Stimulated activated CD8-positive, alpha-beta memory T cell treated with anti-CD3 and anti-CD28 coated beads, Interleukin-4, amount 100 ng/mL, for 24 hours (primary cell): Measurements from ENCODE around the gene ABCA13.

Experiments used
- DNase-seq: peaks from one replicate; pipeline ENCODE4 v3.0.0-alpha.2; 2020; ENCODE audit warnings: low read depth

ABCA13 gene

DNA sequence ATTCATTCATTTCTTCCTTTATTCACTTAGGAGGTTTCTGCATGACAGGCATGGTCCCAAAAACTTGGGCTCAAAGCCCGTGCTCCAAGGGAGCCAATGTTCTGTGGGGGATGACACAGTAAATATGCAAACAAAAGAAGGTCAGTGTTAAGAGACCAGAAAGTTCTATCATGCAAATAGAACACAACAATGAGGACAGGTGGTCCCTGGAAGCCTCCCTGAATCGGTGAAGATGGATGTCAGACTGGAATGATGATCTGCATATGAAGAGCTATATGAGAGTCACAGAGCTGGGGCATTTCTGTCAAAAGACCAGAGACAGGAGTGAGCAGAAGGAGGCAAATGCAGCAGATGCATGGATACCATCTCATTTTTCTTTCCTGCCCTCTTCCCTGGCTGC is 129.0 kb downstream of the ABCA13 start:
- DNase-seq: no peak

DNA sequence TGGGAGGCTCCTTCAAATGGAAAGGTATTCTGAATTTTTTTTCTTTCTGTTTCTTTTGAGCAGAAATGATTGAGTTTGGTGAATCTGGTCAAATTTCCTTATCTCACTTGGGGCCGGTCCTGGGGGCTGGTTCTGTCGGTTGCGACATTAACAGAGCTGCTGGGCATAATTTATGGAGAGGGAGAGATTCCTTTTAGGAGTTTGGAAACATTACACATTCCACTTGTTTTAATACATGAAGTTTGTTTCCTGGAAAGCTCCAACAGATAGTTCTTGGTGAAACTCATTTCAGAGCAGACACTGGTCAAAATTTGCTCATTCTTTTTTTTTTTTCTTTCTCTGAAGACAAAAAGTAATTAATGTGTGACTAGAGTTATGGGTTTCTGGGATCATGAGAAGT is 129.9 kb downstream of the ABCA13 start:
- DNase-seq: no peak

DNA sequence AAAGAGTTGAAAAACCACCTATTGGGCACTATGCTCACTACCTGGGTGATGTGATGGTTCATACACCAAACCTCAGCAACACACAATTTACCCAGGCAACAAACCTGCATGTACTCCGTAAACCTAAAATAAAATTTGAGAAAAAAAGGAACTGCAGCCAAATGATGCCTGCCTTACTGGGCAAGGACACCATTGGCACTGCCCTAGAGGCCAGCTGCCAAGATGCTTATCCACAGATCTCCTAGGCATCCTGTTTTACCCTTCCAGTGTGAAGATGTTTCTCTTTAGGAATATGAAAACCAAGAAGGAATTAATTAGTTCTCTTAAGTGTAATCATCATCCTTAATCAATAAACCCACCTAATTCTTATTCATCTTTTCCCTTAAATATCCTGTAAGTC is 133.4 kb downstream of the ABCA13 start:
- no peak for DNase-seq

DNA sequence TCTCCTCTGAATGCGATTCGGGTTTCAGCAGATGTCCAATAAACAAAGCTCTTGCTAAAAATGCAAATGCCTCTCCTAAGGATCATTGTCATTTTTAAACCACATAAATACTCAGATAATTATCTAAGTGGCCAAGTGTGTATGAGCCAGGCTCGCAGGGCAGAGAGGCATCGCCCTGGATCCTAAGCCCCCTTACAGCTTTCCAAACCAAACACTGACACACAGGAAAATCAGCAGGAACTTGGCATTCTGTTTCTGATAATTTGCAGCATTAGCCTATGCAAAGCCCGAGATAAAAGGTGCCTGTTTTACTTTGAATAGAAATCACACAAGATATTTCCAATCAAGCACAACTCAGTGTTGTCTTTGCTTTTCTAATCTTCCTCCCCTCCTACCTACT is 134.4 kb downstream of the ABCA13 start:
- no peak for DNase-seq

DNA sequence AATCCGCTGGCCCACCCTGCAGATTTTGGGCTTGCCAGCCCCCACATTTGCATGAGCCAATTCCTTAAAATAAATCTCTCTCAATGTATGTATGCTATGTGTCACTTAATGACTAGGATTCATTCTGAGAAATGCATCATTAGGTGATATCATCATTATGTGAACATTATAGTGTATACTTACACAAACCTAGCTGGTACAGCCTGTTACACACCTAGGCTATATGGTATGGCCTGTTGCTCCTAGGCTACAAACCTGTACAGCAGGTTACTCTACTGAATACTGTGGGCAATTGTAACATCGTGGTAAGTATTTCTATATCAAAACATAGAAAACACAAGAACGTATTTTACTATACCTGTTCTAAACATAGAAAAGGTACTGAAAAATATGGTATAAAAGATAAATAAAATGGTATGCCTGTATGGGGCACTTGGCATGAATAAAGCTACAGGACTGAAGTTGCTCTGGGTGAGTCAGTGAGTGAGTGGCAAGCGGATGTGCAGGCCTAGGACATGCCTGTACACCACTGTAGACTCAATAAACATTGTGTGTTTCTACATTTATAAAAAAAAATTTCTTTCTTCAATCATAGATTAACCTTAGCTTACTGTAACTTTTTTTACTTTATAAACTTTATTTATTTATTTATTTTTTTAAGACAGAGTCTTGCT is 135.9 kb downstream of the ABCA13 start:
- no peak for DNase-seq

DNA sequence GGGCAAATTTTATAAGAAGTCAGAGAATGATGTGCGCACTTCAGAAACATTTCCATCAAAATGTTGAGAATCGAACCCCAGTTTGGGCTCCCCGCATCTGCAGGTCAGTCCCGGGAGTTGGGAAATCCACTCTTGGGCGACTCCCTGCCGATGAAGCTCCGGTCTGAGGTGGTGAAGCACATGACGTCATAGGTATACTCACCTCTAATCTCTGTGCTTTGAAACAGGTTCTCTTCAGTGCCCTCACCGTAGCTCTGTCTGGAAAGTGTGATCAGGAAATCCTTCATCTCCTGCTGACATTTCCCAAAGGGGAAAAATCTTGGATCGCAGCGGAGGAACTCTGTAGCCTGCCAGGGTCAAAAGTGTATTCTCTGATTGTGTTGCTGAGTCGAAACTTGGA is 138.5 kb downstream of the ABCA13 start:
- DNase-seq: no peak

DNA sequence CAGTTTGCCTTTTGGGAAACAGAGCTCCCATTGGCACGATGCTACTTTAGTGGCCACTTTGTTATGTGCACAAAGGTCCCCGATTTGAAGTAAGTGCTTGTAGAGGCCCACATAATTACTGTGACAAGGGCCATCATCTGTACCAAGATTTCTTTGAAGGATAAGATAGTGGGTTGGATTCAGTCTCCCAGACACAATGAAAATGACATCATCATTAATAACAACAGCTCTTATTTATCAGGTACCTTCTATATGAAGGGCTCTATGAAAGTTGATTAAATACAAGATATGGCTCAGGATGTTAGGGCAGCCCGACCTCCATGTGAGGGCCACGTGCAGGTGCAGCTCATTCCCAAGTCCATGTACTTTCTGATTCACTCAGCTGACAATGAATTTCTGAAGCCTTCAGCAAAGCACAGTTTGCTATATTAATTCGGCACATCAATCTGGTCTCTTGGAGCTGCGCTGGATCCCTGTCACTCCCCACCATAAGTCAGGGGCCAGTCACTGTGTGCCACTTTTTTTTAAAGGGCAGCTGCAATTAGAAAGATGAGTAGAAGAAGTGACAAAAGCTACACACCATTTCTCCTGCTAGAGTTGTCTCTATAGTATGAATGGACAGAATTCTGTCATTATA is 140.3 kb downstream of the ABCA13 start:
- DNase-seq: no peak

DNA sequence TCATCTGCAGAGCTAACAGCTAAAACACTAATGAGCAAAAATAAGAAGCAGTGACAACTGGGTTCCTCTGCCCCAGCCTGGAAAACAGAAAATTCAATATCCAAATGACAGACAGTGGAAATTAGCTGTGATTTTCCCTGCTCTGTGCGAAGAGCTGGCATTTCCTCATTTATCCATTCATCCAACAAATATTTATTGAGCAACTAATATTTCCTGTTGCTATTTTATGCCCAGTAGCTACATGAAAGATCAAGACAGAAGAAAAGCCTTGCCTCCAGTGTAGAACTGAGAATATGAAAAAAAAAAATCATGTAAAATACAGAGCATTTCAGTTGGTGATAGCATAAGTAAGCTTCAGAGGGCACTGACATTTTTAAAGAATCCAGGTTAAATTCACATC is 140.9 kb downstream of the ABCA13 start:
- DNase-seq: no peak

DNA sequence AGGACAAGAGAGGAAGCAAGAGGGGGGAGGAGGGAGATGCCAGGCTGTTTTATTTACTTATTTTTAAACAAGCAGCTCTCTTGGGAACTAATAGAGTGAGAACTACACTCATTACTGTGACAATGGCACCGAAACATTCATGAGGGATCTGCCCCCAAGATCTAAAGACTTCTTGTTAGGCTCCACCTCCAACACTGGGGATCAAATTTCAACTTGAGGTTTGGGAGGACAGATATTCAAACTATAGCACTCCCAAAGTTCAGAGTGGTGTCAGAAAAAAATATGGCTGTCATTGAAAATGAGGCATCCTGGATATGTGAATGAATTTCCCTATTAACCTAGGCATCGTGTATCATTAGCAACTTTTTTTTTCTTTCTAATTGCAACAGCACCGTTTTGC is 145.5 kb downstream of the ABCA13 start:
- DNase-seq: no peak

DNA sequence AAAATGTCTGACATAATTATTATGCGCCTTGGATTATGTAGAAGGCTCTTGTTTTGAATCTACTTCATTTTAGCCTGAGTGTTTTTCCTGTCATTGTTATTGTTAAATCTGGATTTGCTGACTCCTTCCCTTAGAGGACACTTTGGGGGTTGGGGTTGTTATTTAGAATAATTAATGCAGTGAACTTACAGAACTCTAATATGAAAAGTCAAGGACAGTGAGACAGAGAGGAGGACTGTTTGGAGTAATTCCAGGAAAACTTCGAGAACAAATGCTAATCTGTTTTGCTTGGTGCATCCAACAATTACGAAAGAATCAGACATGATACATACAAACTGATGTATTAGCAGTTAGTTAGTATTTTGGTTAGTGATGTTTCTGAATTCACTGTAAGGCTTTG is 146.1 kb downstream of the ABCA13 start:
- no peak for DNase-seq

DNA sequence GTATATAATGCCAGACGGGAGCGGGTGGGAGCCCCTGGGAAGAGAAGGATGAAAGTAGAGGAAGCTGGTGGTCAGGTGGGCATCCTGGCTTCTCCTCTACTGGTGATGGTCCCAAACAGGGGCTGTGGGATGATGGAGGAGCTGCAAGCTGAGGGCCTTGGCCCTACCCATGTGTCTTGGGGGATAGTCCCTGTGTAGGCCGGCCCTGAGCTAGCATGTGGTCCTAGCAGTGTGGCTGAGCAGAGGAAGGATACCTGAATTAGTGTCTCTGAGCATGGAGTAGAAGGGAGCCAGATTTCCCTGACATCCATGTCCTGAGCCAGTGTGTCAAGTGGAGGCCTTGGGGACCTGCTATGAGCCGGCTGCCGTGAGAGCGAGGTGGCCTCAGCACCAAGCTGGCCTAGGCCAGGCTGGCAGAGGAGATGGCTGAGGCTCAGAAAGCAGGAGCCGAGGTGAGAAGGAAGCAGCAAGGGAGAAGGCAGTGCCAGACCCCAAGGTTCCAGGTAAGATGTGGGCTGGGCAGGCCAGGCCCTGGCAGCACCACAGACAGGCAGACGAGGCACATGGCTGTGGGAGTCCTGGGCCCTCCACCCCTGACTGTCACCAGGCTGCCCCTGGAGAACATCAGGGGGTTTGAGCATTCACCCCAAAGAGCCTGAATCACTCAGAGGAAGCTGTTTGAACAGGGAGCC is 150.2 kb downstream of the ABCA13 start:
- DNase-seq: no peak

DNA sequence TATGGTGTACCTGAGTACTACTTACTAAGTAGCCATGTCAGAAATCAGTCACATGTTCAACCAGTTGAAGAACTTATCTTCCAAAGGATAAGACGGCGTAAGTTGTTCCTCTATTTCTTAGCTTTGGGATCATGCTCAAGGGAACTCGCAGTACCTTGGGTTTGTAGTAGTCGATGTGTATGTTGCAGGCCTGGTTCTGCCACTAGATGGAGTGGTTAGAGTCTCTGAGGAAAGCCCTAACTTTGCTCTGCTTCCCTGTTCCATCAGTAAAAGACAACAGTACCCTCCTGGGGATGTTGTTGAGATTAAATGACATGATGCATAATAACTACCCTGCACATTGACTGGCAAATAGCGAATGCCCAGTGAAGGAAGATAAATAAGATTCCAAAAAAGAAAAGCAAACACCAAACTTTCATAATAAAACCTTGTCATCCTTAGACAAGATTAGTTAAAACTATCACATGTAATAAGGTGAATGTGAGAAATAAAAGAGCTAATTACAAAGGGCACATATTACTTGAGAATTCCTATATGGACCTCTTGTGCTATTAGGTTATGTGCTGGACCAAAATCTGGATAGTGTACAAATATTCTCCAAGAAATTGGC is 165.9 kb downstream of the ABCA13 start:
- DNase-seq: no peak

DNA sequence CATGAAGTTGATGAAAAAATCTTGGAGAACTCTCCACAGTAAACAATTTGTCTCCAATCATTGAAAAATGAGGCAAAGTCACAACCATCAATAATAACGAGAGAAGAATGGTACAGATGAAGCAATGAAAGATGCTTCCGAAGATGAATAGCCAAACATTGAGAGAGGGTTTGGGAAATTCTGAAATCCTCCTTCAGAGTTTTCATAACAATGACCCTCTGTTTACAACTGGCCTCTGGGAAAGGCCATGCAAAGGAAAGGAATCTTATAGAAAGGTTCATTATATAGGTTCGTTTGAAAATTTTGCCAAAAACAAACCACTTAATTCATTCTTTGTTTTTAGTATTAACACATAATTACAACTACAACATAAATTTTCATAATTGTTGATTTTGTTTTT is 166.5 kb downstream of the ABCA13 start:
- no peak for DNase-seq

DNA sequence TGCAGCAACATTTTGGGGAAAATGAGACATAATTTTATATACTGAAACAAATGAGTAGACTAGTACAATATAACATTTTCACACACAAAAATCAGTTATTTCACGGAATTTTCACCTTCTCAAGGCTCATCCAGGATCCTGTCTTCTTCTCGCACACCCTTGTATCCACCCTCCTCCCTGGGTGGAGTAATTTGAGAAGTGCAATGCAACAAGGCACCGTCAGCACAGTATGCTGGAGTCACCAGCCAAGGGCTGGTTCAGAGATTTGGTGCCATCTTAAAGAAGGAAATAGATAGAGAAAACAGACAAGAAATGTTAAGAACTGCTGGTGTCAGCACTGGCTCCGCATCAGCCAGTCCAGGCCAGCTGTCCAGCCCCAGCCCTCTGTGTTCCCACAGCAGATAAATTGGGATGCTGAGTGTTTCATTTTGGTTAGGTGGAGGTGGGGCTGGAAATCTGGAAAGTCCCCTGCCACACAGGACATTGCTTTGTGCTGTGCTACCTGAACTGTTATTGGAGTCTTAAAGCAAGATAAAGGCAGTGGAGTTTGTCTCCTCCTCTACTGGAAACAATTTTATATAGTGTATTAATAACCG is 176.1 kb downstream of the ABCA13 start:
- DNase-seq: no peak

DNA sequence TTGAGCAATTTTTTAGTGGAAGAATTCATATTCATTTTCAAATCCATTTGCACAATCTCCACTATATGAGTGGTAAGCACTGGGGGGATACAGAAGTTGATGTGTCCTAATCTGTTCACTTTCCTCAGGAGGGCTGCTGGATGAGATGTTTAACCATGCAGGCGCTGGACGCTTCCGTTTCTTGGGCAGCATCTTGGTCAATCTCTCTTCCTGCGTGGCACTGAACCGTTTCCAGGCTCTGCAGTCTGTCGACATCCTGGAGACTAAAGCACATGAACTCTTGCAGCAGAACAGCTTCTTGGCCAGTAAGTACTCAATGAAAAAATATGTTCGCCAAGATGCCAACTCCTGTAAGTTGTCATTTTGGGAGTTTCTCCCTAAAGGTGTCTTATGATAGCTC is 179.3 kb downstream of the ABCA13 start:
- DNase-seq: no peak

DNA sequence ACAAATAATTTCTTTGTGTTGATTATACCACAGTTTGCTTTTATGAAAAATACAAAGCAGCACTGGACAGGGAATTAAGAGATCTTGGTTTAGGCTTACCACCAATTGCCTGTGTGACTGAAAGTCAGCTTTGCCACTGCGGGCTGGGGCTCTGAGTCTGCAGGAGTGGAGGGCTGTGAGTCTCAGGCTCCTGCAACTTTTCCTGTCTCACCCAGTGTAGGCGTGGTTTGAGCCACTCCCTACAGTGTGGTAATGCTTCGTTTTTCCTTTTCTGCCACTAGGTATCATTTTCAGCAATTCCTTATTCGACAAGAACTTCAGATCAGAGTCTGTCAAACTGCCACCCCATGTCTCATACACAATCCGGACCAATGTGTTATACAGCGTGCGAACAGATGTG is 180.6 kb downstream of the ABCA13 start:
- no peak for DNase-seq

DNA sequence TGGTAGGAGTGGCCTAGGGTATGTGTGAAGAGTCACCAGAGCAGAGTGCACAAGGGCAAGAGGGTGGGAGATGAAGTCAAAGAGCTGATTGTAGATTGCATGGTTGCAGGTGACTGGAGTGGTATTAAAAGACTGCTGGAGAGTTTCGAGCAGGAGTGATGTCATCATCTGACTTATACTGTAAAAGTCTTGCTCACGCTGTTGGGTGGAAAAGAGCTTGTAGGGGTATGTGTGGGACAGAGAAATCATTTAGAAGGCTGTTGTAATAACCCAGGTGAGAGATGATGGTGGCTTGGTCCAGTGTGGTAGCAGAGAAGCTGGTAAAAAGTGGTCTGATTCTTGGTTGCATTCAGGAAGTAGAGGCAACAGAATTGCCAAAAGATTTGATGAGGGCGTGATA is 184.1 kb downstream of the ABCA13 start:
- no peak for DNase-seq

DNA sequence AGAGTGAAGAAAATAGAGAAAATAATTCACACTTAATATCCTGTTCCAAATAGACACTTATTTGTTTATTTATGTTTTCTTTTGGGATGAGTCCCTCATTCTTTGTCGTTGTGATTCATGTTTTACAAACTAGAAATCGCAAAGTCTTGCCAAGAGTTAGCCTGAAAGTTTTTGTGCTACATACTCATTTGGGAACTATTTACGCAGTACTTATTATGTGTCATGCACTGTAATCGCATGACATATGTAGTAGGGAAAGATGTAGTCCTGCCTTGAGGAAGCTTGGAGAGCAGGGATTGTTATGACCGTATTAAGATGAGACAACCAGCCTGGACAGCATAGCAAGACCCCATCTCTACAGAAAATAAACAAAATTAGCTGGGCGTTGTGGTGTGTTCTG is 189.3 kb downstream of the ABCA13 start:
- no peak for DNase-seq

DNA sequence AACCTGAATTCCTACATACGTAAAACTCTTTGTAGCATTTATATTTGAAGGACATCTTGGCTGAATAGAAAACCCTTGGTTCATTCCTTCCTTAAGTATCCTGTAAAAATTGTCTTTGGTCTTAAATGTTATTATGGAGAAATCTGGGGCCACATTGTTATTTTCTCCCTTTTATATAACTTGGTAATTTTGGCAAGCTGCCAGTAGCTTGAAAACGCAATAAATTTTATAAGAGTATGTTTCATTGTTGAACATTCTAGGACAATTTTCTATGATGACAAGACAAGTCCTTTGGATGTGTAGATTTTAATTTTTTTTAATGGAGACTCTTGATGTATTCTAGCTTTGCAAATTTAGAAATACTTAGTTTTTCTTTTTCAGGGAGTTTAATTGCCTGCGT is 191.9 kb downstream of the ABCA13 start:
- DNase-seq: no peak

DNA sequence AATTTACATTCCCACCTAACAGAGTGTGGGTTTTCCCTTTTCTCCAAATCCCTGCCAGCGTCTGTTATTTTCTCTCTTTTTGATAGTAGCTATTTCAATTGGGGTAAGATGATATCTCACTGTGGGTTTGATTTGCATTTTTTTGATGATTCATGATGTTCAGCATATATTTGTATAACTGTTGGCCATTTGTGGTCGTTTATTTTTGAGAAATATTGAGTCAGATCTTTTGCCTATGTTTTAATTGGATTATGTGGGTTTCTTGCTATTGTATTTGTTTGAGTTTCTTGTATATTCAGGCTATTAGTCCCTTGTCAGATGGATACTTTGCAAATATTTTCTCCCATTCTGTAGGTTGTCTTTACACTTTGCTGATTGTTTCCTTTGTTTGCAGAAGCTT is 193.8 kb downstream of the ABCA13 start:
- no peak for DNase-seq

DNA sequence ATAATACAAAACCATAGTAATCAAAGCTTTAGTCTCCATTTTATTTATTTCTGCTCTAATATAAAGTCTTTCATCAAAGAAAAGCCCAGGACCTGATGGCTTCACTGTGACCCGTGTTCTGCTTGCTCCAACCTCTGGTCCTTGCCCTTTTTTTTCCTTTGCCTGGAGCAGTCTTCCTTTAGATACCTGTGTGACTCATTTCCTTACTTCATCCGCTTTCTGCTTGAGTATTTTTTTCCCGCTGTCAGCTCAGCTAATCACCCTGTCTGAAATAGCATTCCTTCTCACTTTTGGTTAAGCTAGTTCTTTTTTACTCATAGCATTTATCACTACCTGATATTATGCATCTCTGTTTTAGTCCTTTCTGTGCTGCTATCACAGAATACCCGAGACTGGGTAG is 194.8 kb downstream of the ABCA13 start:
- no peak for DNase-seq

DNA sequence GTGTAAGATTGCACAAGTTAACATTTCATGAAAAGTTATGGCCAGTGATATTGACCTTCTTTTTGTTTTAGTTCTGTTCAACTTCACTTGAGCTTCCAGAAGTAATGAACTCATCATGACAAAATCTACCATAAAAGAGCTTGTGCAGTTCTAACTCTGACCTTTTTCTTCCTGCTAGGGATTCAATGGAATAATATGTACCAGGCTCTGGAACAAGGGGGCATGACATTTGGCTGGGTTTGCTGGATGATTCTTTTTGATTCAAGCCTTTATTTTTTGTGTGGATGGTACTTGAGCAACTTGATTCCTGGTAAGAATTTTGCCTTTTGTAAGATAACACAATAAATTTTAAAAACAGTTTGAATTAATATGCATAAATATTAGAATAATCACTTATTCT is 205.0 kb downstream of the ABCA13 start:
- DNase-seq: no peak

DNA sequence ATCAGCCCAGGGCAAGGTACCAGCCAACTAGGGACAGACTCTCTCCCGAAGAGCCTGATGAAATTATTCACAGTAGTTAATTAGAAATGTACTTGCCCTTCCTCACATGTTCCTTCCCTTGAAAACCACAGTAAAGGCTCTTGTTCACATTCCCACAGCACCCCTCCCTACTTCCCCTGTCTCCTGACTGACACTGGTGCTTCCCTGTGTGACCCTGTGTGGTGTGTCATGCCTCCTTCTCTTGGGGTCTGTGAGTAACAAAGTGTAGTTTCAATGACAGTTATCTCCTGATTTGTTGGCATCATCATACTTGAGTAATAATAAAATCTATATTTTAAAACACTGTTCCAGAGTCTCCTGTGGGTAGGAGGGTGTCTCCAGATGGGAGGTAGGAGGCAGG is 209.7 kb downstream of the ABCA13 start:
- no peak for DNase-seq
